ENCODE data around the gene TAF3.

- TF ChIP-seq, protein P1, sequence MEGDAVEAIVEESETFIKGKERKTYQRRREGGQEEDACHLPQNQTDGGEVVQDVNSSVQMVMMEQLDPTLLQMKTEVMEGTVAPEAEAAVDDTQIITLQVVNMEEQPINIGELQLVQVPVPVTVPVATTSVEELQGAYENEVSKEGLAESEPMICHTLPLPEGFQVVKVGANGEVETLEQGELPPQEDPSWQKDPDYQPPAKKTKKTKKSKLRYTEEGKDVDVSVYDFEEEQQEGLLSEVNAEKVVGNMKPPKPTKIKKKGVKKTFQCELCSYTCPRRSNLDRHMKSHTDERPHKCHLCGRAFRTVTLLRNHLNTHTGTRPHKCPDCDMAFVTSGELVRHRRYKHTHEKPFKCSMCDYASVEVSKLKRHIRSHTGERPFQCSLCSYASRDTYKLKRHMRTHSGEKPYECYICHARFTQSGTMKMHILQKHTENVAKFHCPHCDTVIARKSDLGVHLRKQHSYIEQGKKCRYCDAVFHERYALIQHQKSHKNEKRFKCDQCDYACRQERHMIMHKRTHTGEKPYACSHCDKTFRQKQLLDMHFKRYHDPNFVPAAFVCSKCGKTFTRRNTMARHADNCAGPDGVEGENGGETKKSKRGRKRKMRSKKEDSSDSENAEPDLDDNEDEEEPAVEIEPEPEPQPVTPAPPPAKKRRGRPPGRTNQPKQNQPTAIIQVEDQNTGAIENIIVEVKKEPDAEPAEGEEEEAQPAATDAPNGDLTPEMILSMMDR (IDR thresholded peaks at IDR 0.05; ENCODE audit: borderline replicate concordance, extremely low read depth, low read length, poor library complexity, severe bottlenecking): no peak
- no peak for TF ChIP-seq EZH2 (IDR thresholded peaks at IDR 0.05; ENCODE audit: borderline replicate concordance, low read depth, low read length, severe bottlenecking)
Observed at GRCh38 chr10:7833210-7833609, 14.9 kb downstream of the TAF3 start.

Measured in DND-41 (cell line).